ENCODE results near the gene PHF13.
"Not testable (repeated sequence)": the region's sequence is repeated elsewhere in the genome, so short reads cannot be mapped to it uniquely, and the experiment has no call there.

The PHF13 gene

DNA sequence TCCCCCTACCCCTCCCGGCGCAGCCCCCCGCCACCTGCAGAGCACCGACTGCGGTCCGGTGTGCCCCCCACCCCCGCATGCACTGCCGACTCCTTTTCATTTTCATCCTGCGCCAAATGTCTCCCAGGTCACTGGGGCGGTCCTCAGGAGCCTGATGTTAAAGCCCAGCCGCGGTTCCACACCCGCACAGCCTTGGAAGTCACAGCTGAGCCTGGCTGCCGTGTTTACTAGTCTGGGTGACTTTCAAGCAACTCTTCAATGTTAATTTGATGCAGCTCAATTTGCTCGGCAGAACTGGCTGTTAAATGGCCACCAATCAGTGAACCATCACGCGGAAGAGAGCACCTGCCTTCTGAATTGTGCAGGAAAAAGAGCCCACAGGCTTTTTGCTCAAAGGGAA, 38.4 kb downstream of the PHF13 start:
- 96 to 97% methylated on average over 12 to 17 of the region's 17 CpGs for WGBS, 2 experiments (ENCODE audit: insufficient coverage in 2 of 2)
- Histone ChIP-seq H3K4me1 (ENCODE audit: control insufficient read depth, insufficient read depth, low read length, poor library complexity, severe bottlenecking) (no peaks in the 10 kb centered on the region), H3K27ac (ENCODE audit: low read depth, low read length, severe bottlenecking) (no peak overlapping the region), H3K4me3 (ENCODE audit: extremely low read depth, insufficient read depth, low read length, poor library complexity, severe bottlenecking) (no peak overlapping the region), H3K36me3 (ENCODE audit: control insufficient read depth, insufficient read depth, low read length) (peaks cover 57% of the 10 kb centered on the region), H3K9me3 (ENCODE audit: control insufficient read depth, low read length) (no peaks in the 10 kb centered on the region)

DNA sequence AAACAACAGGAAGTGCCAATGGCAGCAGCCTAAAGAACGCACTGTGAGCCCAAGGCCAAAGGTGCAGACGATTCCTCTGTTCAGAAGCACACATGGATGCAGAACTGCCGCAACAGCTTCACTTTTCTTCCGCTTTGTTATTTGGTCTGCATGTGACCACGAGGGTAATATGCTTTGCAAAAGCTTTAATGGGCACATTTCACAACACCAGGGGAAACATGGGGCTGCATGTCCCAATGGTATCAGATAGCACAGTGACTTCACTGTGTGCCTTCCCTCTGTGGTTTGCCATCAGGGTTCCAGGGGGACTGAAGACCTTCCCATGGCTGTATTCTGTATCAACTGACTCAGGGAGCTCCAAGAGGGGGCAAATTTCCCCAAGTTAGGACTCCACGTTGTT, 39.5 kb downstream of the PHF13 start:
- H3K4me3 ChIP-seq (ENCODE audit: extremely low read depth, insufficient read depth, low read length, poor library complexity, severe bottlenecking): no peak overlapping the region
- no peak overlapping the region for H3K27ac ChIP-seq (ENCODE audit: low read depth, low read length, severe bottlenecking)
- no peaks in the 10 kb centered on the region for H3K4me1 ChIP-seq (ENCODE audit: control insufficient read depth, insufficient read depth, low read length, poor library complexity, severe bottlenecking)
- H3K36me3 ChIP-seq (ENCODE audit: control insufficient read depth, insufficient read depth, low read length): peaks cover 63% of the 10 kb centered on the region
- WGBS, 2 experiments (ENCODE audit: insufficient coverage in 2 of 2): 82 to 90% methylated on average over 5 to 6 of the region's 6 CpGs
- H3K9me3 ChIP-seq (ENCODE audit: control insufficient read depth, low read length): no peaks in the 10 kb centered on the region

DNA sequence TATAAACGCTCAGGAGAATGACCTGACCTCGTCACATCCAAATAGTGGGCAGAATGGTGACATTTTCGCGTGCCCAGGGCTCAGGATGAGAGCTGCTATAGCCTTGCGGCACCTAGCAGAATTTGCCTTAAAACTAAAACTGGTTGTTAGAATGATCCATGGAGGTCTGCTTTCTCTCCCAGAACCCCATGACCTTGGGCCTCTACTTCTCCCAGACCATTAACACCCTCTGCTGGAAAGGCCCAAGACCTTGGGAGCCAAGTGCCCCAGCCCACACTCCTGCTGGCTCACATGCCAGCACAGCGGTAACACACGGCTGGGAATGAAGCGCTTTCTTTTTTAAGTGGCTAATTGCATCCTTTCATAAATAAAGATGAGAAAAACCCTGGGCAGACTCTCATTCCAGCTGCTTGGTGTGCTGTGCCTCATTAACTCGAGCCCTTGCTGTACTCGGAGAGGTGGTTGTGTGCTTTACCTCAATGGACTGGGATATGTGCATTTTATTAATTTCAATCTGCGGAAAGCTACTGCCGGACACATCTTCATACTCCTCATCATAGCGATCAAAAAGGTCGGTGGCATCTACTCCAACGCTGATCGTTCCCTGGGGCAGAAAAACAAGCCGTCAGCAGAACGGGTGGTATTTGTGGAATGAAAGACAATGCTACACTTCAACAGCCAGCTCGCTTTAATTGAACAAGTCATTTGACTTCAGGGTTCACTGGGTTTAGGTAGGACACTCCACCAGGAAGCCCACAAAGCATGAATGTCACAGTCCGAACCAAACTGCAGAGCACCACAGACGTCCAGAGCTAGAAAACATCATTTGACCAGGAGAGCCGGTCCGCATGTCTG, 40.1 kb downstream of the PHF13 start:
- 95 to 97% methylated on average over 14 to 22 of the region's 23 CpGs for WGBS, 2 experiments (ENCODE audit: insufficient coverage in 2 of 2)
- H3K4me1 ChIP-seq (ENCODE audit: control insufficient read depth, insufficient read depth, low read length, poor library complexity, severe bottlenecking): no peaks in the 10 kb centered on the region
- no peak overlapping the region for H3K27ac ChIP-seq (ENCODE audit: low read depth, low read length, severe bottlenecking)
- H3K4me3 ChIP-seq (ENCODE audit: extremely low read depth, insufficient read depth, low read length, poor library complexity, severe bottlenecking): no peak overlapping the region
- peaks cover 65% of the 10 kb centered on the region for H3K36me3 ChIP-seq (ENCODE audit: control insufficient read depth, insufficient read depth, low read length)
- no peaks in the 10 kb centered on the region for H3K9me3 ChIP-seq (ENCODE audit: control insufficient read depth, low read length)

DNA sequence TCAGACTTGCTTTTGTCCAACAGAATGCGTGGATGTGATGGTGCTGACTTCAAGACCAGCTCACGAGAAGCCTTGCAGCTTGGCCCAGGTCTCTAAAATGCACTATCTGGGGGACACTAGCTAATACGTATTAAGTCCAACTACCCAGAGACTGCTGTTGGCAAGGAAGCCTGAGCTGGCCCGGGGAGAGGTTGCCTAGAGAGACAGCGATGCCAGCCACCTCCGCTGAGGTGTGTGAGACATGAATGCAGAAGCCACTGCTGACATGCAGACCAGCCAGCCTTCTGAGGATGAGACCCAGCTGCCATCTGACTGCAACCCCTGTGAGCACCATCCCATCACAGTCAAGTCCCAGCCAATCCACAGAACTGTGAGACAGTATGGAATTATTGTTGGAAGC, 43.6 kb downstream of the PHF13 start:
- no peak overlapping the region for H3K27ac ChIP-seq (ENCODE audit: low read depth, low read length, severe bottlenecking)
- H3K9me3 ChIP-seq (ENCODE audit: control insufficient read depth, low read length): no peaks in the 10 kb centered on the region
- H3K4me3 ChIP-seq (ENCODE audit: extremely low read depth, insufficient read depth, low read length, poor library complexity, severe bottlenecking): no peak overlapping the region
- peaks cover 51% of the 10 kb centered on the region for H3K36me3 ChIP-seq (ENCODE audit: control insufficient read depth, insufficient read depth, low read length)
- no peaks in the 10 kb centered on the region for H3K4me1 ChIP-seq (ENCODE audit: control insufficient read depth, insufficient read depth, low read length, poor library complexity, severe bottlenecking)
- WGBS, 2 experiments (ENCODE audit: insufficient coverage in 2 of 2): 94 to 98% methylated on average over 6 of the region's 6 CpGs

DNA sequence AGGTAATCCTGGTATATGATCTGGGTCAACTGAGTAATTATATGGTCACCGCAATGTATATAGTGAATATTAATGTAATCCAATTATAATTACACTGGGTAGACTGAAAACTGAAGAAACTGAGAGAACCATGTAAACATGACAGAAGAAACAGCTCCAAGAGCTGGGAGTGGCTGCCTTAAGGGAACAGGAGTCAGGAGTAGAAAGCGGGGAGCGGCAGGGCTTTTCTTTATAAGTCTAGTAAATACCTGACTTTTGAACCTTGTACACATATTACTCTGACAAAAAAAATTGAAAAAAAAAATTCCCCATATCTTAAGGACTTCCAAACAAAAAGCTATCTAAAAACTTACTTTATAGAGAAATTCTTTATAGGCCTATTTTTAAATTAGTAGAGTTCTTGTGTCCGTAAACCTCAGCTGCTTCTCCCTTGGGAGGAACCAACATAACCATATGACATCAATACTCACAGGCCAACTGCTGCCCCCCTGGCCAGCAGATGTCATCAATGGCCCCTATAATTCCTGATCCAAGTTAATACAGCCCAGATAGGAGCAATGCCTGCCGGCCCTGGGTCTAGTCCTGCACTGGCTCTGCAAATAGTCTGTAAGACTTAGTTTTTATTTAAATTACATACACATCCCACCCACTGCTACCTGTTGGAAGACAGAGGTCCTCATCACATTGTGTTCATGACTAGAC, 45.0 kb downstream of the PHF13 start:
- H3K4me3 ChIP-seq (ENCODE audit: extremely low read depth, insufficient read depth, low read length, poor library complexity, severe bottlenecking): no peak overlapping the region
- 100% methylated on average over 2 of the region's 5 CpGs; no CpG with 5 or more reads in 1 of the 2 experiments for WGBS, 2 experiments (ENCODE audit: insufficient coverage in 2 of 2)
- H3K9me3 ChIP-seq (ENCODE audit: control insufficient read depth, low read length): no peaks in the 10 kb centered on the region
- peaks cover 52% of the 10 kb centered on the region for H3K36me3 ChIP-seq (ENCODE audit: control insufficient read depth, insufficient read depth, low read length)
- H3K27ac ChIP-seq (ENCODE audit: low read depth, low read length, severe bottlenecking): no peak overlapping the region
- H3K4me1 ChIP-seq (ENCODE audit: control insufficient read depth, insufficient read depth, low read length, poor library complexity, severe bottlenecking): no peaks in the 10 kb centered on the region

DNA sequence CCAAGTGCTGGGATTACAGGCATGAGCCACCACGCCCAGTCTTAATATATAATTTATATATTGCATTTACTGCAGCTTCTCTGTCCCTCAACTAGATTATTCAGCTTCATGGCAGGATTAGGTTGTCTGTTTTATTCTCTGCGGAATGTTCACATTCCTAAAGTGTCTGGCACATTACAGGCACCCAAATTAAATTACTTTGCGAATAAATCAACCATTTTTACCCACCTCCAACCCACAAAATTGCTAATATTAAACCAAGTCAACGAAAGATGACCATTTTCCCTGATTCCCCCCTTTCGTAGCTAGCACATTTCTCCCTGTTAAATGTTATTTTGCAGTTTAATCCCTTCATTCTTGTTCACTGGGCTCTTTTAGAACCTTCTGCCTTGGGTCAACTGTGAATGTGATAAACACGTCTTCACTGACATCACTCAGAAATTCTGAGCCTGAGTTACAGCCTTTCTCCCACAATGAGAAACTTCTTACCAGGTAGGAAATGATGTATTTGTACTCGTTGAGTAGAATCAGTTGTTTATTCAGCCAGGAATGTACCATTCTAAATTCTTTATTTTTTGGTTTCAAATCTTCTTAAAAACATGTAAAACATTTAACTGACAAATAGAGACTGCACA, 47.0 kb downstream of the PHF13 start:
- H3K27ac ChIP-seq (ENCODE audit: low read depth, low read length, severe bottlenecking): no peak overlapping the region
- H3K36me3 ChIP-seq (ENCODE audit: control insufficient read depth, insufficient read depth, low read length): peaks cover 58% of the 10 kb centered on the region
- WGBS, 2 experiments (ENCODE audit: insufficient coverage in 2 of 2): 92 to 100% methylated on average over 4 to 5 of the region's 7 CpGs
- H3K4me3 ChIP-seq (ENCODE audit: extremely low read depth, insufficient read depth, low read length, poor library complexity, severe bottlenecking): no peak overlapping the region
- H3K9me3 ChIP-seq (ENCODE audit: control insufficient read depth, low read length): no peaks in the 10 kb centered on the region
- no peaks in the 10 kb centered on the region for H3K4me1 ChIP-seq (ENCODE audit: control insufficient read depth, insufficient read depth, low read length, poor library complexity, severe bottlenecking)

DNA sequence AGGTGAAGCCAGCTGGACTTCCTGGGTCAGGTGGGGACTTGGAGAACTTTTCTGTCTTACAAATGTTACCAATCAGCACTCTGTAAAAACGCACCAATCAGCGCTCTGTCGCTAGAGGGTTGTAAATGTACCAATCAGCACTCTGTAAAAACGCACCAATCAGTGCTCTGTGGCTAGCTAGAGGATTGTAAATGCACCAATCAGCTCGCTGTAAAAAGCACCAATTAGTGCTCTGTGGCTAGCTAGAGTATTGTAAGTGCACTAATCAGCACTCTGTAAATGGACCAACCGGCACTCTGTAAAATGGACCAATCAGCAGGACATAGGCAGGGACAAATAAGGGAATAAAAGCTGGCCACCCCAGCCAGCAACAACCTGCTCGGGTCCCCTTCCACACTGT, 48.9 kb downstream of the PHF13 start:
- not testable (repeated sequence) for H3K4me1 ChIP-seq (ENCODE audit: control insufficient read depth, insufficient read depth, low read length, poor library complexity, severe bottlenecking); H3K9me3 ChIP-seq (ENCODE audit: control insufficient read depth, low read length); H3K27ac ChIP-seq (ENCODE audit: low read depth, low read length, severe bottlenecking); H3K4me3 ChIP-seq (ENCODE audit: extremely low read depth, insufficient read depth, low read length, poor library complexity, severe bottlenecking)
- WGBS, 2 experiments (ENCODE audit: insufficient coverage in 2 of 2): 97 to 99% methylated on average over 7 of the region's 7 CpGs
- H3K36me3 ChIP-seq (ENCODE audit: control insufficient read depth, insufficient read depth, low read length): peaks cover 67% of the 10 kb centered on the region

DNA sequence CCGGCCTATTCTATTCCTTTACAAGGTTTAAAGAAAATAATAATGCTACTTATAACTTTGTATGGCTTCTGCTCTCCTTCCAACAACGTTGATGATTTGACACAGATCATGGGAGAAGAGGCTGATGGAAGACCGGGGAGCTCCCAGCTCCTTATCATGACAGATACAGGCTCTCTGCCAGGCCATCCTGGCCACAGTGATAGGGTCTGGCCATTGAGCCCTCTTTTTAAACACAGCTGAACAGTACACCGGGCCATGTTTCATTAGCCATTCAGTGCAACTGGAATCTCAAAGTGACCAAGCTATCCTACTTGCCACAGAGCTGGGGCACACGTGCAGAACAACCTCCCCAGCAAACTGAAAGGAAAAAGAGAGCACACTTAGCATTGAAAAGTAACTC, 53.2 kb downstream of the PHF13 start:
- H3K4me3 ChIP-seq (ENCODE audit: extremely low read depth, insufficient read depth, low read length, poor library complexity, severe bottlenecking): no peak overlapping the region
- H3K36me3 ChIP-seq (ENCODE audit: control insufficient read depth, insufficient read depth, low read length): peaks cover 74% of the 10 kb centered on the region
- WGBS, 2 experiments (ENCODE audit: insufficient coverage in 2 of 2): 90 to 98% methylated on average over 3 to 4 of the region's 5 CpGs
- no peak overlapping the region for H3K27ac ChIP-seq (ENCODE audit: low read depth, low read length, severe bottlenecking)
- H3K9me3 ChIP-seq (ENCODE audit: control insufficient read depth, low read length): no peaks in the 10 kb centered on the region
- no peaks in the 10 kb centered on the region for H3K4me1 ChIP-seq (ENCODE audit: control insufficient read depth, insufficient read depth, low read length, poor library complexity, severe bottlenecking)

DNA sequence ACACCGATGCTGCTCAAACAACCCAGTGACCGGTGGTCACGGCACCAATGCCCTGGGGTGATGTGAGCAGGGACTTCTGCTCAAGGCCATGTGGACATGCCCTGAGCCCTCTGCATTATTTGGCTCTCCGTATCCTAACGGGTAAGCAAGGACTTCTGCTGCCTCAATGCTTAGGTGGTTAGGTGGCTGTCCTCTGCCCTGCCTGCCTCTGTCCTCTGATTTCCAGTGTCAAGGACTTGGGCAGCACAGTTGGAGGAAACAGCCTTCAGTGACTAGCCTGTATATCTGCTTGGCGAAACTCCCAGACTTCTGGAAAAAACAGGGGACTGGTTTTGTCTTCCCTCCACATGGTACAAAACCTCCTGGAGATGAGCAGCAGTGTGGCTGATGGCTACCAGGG, 53.6 kb downstream of the PHF13 start:
- Histone ChIP-seq H3K27ac (ENCODE audit: low read depth, low read length, severe bottlenecking) (no peak overlapping the region), H3K36me3 (ENCODE audit: control insufficient read depth, insufficient read depth, low read length) (peaks cover 78% of the 10 kb centered on the region), H3K4me3 (ENCODE audit: extremely low read depth, insufficient read depth, low read length, poor library complexity, severe bottlenecking) (no peak overlapping the region), H3K4me1 (ENCODE audit: control insufficient read depth, insufficient read depth, low read length, poor library complexity, severe bottlenecking) (no peaks in the 10 kb centered on the region), H3K9me3 (ENCODE audit: control insufficient read depth, low read length) (no peaks in the 10 kb centered on the region)
- WGBS, 2 experiments (ENCODE audit: insufficient coverage in 2 of 2): 94 to 98% methylated on average over 6 of the region's 6 CpGs

DNA sequence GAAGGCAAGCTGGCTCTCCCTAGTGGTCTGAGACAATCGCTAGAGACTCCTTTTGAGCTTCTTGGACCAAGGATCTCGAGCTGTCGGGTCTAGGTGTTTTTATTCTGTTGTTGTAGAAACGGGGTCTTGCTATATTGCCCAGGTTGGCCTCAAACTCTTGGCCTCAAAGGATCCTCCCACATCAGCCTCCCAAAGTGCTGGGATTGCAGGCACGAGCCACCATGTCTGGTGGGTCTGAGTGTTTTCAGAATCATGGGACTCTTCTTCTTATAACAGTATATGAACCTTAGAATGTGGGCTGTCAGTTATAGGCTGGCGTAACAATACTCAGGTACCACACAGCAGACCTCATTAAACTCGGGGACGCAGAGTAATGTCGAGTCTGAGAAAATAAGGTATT, 55.0 kb downstream of the PHF13 start:
- no peak overlapping the region for H3K27ac ChIP-seq (ENCODE audit: low read depth, low read length, severe bottlenecking)
- WGBS, 2 experiments (ENCODE audit: insufficient coverage in 2 of 2): 100% methylated on average over 1 to 5 of the region's 9 CpGs
- H3K9me3 ChIP-seq (ENCODE audit: control insufficient read depth, low read length): no peaks in the 10 kb centered on the region
- peaks cover 3% of the 10 kb centered on the region for H3K4me1 ChIP-seq (ENCODE audit: control insufficient read depth, insufficient read depth, low read length, poor library complexity, severe bottlenecking)
- no peak overlapping the region for H3K4me3 ChIP-seq (ENCODE audit: extremely low read depth, insufficient read depth, low read length, poor library complexity, severe bottlenecking)
- H3K36me3 ChIP-seq (ENCODE audit: control insufficient read depth, insufficient read depth, low read length): peaks cover 74% of the 10 kb centered on the region
